A549 treated with ZK216348 at 1 μM for 4 hours (cell line): Measurements from ENCODE around the gene ARID1A. TPM values are rescaled to one million over a fixed set of nuclear protein-coding genes. Genes with fewer than 3 reads are reported as not detected.

Experiments used
- total RNA-seq: library from RNA; stranded (reverse); fragments of 200-300 nt; extraction: Qiagen RNA extraction; gene quantifications from 5 replicates; pipeline ENCODE4 v1.2.3, GENCODE V29; 2022; ENCODE audit warnings: low read depth

ARID1A gene
- 28.0 to 39.7 TPM (median 36.1 TPM) in 5 replicates for total RNA-seq

GRCh38 chr1:26695356-26696118 lies at the start of gene ARID1A:
Gene ARID1A (plus strand): TSS chr1:26696015. CDS start chr1:26696404, 389 bp downstream.

GRCh38 chr1:26787706-26788514 lies 92.1 kb downstream of the ARID1A start, which contains the start of gene PIGV:
Gene PIGV (plus strand): TSS chr1:26787950. CDS start chr1:26790816, 2,866 bp downstream.

GRCh38 chr1:26826261-26827105 lies 130.7 kb downstream of the ARID1A start, which contains the start of gene ZDHHC18:
Gene ZDHHC18 (plus strand): TSS chr1:26826688. CDS start chr1:26826805, 117 bp downstream.

Other genes starting within 250 kb of the ARID1A start
- 315 to 439 TPM (median 348 TPM) in 5 replicates for gene HMGN2, start 223.6 kb upstream of the ARID1A start, total RNA-seq
- gene RPS6KA1, start 166.3 kb upstream of the ARID1A start, total RNA-seq: 14.8 to 17.9 TPM (median 16.5 TPM) in 5 replicates
- 5.2 to 7.6 TPM (median 6.0 TPM) in 5 replicates for gene PIGV, start 91.9 kb downstream of the ARID1A start, total RNA-seq
- 31.9 to 43.5 TPM (median 40.6 TPM) in 5 replicates for gene ZDHHC18, start 130.7 kb downstream of the ARID1A start, total RNA-seq
- 393 to 693 TPM (median 641 TPM) in 5 replicates for gene SFN, start 167.1 kb downstream of the ARID1A start, total RNA-seq
- 21.6 to 34.0 TPM (median 25.9 TPM) in 5 replicates for gene GPN2, start 194.3 kb downstream of the ARID1A start, total RNA-seq
- gene GPATCH3, start 204.5 kb downstream of the ARID1A start, total RNA-seq: 9.0 to 12.2 TPM (median 10.6 TPM) in 5 replicates
- not detected in 5 replicates for gene NR0B2, start 218.0 kb downstream of the ARID1A start, total RNA-seq
- 128 to 160 TPM (median 136 TPM) in 5 replicates for gene NUDC, start 225.7 kb downstream of the ARID1A start, total RNA-seq